Right forelimb (tissue), 1 donor: ENCODE data around the gene HLA-DPA1.

Experiments used
- DNase-seq: peaks from one replicate; pipeline ENCODE4 v3.0.0-alpha.2; 2018

HLA-DPA1 gene

DNA sequence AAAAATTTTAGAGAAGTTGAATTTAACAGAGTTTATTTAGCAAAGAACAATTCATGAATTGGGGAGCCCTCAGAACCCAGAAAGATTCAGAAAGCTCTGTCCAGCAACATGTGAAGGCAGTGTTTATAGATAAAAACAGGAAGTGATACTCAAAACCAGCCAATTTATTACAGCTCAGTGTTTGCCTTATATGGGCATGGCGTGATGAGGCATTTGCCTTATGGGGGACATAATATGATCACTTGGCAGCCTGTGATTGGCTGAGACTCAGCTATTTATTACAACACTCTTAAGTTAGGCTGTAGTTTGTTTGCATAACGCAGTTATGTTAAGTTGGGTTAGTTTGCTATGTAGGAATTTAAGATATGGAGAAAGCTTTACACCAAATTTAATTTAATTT lies 11.5 kb downstream of the HLA-DPA1 start:
- DNase-seq = no peak

DNA sequence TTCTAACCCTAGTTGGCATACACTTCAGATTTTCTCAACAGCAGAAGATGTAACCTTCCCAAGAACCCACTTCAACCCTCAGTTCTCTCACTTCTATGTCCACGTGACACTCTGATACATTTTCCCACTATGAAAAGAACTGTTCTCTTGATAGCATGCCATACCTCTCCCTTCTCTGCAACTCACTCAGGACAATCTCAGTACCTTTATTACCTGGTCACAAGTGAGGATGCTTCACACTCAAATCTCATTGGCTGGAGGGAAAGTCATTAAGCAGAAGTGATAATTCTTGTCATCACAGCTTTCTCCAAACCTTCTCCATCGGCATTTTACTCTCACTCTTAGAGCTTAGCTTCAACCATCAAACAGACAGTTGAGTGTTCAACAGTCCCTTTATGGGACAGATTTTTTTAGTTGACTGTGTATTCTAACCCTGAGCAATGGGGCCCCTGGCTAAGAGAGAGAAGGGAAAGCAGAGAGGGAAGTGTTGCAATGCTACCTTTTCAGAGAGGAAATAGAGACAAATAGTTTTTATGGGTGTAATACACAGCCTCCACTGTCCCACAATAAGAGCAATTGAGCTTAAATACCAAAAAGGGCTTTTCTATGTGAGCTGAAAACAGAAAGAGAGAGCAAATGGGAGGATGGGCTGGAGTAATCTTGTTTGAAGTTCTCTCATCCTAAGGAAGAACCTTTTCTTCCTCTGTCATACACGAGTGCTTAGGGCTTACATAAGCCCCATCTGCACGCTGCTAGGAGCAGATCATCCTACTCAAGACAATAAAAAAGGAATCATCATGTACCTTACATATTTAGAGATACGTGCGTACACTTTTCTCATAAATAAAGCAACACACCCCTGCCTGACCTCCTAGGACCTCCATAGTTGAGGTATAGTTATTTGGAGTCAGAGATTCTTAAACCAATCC lies 16.0 kb downstream of the HLA-DPA1 start:
- DNase-seq = no peak

DNA sequence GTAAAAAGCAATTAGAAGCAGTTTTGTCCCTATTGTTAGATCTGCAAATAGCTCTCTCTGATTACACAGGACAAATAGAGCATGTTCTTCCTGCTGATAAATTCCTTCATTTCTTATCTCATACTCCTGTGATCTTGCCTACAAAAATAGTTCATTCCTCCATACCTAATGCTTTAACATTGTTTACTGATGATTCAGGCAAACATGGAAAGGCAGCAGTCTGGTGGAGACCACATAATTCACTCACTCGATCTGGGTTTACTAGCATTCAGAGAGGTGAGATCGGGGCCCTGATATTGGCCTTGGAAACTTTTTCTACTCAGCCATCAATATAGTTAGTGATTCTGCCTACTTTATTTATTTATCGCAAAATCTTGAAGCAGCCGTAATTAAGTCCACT lies 20.2 kb downstream of the HLA-DPA1 start:
- no peak for DNase-seq

DNA sequence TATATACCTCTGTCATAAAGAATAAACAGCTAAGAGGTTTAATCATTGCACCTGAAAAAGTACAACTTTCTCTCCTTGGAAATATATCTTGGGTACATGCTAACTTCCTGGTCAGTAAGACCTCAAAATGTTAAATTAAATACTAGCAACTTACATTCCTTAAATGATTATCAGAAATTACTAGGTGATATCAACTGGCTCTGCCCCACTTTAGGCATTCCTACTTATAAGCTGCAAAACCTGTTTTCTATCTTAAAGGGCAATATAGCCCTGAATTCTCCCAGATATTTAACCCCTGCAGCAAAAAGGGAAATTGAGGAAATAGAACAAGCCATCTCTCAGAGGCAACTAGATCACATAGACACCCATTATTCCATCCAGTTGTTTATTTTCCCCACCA lies 20.8 kb downstream of the HLA-DPA1 start:
- no peak for DNase-seq

DNA sequence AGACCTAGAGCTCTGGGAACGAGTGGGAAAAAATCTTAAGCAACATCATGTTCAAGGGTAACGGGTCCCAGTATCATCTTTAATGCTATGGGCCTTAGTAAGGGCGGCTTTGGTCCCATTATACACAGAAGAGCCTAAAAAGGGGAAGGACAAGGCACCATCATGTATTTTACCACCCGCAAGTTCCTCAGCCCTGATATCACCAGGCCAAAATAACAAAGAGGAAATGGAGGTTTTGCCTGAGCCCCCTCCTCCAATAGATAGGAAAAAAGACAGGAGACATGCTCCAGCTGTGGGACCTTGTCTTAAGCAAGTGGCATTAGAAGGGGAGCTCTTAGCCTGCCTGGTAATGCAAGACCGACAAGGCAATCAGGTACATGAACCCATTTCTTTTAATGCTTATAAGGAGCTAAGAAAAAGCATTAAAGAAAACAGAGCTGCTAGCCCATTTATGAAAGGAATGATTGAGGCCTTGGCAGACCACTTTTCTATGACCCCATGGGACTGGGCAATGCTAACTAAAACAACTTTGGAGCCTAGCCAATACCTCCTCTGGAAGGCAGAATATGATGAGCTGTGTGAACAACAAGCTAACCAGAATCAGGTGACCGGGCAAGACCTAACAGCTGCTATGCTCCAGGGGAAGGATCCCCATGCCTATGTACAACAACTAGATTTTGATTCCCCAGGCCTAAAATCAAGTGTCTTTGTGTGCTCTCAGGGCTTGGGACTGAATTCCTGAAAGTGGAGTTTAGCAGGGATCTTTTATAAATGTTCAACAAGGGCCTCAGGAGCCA lies 23.2 kb downstream of the HLA-DPA1 start:
- DNase-seq = no peak

DNA sequence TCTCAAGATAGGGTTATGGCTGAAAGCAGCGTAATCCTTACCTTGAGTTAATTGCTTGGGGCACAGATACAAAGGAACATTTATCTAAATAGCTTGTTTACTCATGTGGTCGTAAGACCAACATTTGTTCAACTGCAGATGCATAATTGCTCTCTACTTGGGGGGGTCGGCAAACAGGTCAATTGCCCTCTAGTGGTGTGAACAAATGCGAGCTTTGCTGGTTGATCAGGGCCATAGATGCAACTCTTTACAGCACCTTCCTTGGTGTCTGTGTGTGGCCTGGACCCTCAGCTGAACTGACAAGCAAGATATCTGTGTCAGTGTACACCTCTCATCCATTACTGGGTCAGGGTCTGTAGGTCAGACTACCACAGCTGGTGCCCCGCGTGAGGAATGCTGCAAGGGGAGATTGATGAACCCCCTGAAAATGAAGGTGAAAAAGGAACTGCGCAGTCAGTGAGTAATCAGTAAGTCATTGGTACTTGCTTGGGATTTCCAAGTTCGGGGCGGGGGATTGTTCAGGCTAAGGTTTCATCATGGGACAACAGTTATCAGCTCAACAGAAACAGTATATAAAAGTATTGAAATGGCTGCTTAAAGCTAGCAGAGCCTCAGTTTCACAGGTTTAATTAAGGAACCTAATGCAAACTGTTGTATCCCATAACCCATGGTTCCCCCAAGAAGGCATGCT lies 24.0 kb downstream of the HLA-DPA1 start:
- no peak for DNase-seq

DNA sequence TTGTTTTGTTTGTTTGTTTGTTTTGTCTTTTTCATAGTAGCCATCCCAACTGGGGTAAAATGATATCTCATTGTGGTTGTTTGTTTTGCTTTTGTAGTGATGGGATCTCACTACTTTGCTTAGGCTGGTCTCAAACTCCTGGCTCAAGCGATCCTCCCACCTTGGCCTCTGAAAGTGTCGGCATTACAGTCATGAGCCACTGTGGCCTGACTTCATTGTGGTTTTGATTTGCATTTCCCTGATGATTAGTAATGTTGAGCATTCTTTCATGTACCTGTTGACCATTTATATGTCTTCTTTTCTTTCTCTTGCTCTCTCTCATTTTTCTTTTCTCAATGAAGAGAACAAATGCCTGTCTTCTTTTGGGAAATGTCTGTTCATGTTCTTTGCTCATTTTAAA lies 33.3 kb downstream of the HLA-DPA1 start:
- DNase-seq = no peak

DNA sequence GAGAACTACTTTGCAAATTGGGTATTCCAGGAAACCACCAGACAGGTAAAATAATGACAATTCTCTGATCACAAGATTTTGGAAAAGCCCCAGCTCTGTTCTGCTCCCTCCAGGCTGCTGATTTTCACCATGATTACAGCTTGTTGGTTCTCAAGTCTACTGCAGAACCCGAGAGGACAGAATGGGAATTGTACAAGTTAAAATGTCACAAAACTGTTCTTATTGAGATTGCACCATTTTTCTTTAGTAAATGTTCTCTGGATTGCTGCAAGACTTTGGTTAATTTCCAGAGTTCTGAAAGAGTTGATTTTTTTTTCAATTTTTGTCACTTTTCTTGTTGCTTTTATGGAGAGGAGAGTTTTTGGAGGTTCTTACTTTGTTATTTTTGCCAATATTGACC lies 36.9 kb downstream of the HLA-DPA1 start:
- no peak for DNase-seq

DNA sequence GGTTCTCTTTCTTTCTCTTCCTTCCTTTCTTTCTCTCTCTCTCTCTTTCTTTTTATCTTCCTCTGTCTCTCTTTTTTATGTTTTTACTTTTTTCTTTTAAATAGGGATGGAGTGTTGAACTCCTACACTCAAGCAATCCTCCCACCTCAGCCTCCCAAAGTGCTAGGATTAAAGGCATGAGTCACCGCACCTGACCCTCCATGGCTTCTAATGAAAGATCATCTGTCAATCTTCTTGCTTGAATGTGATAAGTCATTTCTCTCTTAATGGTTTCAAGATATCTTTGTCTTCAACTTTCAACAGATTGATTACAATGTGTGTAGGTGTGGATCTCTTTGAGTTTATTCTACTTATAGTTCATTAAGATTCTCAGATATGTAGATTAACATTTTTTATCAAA lies 38.9 kb downstream of the HLA-DPA1 start:
- DNase-seq = no peak

DNA sequence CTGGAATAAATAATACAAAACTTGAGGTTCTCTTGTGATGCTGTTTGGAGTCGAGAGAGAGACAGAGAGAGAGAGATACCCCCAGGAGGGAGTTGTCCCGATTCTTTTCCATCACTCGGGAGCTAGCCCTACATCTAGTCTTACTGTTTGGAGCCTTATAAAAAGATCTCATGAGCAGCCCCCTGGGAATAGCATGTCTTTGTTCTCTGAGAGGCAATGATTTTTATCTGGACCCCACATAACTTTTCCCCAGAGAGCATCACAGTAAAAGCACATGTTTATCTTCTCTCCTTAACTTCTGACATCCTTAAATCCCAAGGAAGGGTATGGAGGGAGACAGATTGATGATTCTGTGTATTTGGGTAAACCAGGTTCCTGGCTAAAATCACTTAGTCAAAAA lies 43.2 kb downstream of the HLA-DPA1 start:
- no peak for DNase-seq

DNA sequence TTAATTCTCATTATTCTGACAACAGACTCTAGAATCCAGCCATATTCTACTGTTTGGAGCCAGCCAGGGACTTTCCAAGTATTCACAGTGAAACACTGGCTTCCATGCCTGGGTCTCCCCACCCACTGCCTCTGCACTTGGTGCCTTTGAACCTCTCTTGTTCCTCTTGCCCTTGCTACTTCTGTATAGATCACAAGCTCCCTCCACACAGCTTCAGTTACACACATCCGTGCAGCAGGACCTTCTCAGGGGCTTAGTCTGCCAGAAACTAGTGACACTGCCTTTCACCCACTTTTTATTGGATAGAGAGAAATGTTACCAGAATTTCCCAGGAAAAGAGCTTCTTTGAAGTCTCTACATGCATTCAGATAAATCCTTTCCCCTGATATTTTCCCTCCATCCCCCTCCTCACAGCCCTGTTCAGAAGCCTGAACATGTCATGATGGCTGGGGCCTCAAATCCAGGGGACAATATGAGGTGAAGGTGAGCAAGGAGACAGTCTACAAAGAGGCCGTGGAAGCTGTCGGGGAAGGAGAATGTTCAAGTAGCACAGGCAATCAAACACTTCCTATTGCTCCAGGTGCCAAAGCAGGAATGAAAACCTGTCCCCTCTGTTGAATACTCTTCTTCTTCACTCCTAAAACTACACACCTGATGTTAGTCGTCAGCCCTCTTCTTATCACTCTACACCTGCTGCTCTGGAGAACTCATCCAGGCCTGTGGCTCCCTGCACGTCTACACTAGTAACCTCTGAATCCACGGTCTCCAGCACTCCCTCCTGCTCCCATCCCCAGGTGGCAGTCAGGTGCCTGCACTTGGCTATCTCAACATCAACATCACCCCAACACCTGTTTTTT lies 43.9 kb downstream of the HLA-DPA1 start:
- no peak for DNase-seq

DNA sequence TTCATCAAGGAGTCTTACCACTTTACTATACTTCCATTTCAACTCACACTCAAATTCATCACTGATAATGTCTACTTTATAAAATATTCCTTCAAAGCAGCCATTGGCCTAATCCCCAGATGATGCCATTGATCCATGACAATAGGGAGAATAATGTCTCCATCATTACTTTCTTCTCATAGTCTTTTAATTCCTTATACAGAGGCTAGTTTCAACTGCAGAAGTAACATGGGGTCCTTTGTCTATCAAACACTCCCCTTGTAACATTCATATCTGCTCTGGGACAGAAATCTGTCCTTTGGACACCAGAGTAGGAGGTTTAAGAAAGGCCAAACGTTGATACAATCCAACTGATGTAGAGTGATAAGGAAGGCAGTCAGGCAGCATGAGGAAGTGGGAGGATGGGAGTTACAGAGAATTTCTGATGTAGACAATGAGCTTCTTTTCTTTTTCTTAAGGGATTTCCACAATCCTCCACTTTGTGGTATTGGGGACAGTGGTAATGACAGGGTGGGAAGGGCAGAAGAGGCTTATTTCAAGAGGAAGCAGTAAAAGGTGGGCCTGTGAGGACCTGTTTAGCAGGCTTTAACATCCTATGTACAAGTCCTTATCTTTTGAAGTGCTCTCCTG lies 45.1 kb downstream of the HLA-DPA1 start:
- no peak for DNase-seq

DNA sequence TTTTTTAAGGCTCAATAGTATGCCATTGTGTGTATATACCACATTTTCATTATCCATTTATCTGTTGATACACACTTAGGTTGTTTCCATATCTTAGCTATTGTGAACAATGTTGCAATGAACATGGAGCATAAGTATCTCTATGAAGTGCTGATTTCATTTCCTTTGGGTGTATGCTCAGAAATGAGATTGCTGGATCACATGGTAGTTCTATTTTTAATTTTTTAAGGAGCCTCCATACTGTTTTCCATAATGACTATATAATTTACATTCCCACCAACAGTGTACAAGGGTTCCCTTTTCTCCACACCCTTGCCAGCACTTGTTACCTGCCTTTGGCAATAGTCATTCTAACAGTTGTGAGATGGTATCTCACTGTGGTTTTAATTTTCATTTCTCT lies 48.9 kb downstream of the HLA-DPA1 start:
- no peak for DNase-seq

DNA sequence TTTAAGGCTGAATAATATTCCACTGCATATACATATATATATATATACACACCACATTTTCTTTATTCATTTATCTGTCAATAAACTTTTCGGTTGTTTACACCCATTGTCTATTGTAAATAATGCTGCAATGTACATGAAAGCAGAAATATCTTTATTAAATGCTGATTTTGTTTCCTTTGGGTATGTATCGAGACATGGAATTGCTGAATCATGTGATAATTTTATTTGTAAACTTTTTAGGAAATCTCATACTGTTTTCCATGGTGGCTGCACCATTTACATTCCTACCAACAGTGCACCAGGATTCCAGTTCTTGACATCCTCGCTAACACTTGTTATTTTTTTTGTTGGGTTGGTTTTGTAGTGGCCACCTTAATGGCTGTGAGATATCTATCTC lies 49.9 kb downstream of the HLA-DPA1 start:
- no peak for DNase-seq

DNA sequence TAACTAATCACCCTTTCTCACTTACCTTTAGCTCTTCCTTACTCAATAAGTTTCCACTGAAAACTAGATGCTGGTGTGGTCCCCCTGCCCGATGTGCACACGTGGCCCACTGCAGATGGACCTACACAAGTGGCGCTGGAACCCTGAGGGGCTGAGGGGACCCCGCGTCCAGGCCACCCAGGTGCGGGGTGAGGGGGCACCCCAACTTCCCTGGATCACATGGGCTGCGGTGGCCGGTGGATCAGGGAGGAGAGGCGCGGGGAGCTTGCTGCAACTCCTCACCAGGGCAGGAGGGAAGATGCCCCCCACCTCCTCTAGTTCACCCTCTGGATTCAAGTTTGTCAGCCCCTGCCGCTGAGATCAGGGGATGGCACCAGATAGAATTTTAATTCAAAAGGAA lies 51.5 kb downstream of the HLA-DPA1 start:
- no peak for DNase-seq

DNA sequence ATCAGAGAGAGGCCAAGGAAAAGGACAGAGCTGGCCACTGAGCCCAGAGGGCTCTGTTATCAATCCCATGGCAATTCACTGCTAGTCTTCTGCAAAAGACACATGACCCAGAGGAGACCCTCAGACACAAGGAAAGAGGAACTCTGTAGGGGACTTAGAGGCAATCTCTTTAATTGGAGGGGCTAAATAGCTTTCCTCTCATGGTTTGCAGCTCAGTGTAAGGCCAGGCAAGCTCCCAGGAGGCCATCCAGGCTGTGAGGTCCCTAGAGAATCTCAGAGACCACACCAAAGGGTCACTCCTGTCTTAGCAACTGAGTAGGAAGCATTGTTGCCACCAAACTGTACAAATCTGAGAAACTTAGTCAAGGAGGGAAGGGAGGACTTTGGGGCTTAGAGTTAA lies 54.1 kb downstream of the HLA-DPA1 start:
- no peak for DNase-seq

DNA sequence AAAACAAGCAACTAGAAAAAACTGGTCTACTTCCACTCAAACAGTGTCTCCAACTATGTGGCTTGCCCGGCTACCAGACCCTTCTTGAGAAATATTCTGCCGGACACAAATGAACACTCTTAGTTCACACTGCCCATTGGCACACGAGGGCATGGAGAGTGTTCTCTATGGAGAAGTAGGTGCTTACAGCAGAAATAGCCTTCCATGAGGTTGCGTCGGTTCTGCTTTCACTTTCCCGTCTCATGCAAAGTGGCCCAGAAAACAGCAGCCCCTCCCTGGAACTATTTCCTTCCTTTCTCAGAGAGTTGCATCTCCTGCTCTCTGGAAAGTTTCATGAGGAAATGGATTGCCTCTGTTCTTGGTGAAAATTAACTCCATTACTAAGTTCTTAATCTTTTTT lies 54.5 kb downstream of the HLA-DPA1 start:
- DNase-seq = no peak

DNA sequence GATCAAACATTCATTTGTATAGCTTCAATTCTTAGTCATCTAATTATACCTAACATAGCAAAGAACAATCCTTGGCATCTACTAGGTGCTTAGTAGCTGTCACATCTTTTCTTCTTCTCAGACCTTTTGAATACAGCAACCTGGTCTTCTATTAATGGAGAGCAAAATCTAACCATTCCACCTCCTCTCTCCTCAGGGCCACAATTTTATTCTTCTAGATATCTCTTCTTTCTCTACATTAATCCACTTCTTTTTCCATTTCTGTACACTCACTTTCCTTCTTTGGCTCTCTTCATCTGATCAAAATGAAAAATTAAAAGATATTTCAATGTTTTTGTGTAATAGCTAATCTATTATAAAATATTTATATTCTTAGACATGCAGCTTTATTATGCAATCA lies 55.0 kb downstream of the HLA-DPA1 start:
- DNase-seq = no peak

DNA sequence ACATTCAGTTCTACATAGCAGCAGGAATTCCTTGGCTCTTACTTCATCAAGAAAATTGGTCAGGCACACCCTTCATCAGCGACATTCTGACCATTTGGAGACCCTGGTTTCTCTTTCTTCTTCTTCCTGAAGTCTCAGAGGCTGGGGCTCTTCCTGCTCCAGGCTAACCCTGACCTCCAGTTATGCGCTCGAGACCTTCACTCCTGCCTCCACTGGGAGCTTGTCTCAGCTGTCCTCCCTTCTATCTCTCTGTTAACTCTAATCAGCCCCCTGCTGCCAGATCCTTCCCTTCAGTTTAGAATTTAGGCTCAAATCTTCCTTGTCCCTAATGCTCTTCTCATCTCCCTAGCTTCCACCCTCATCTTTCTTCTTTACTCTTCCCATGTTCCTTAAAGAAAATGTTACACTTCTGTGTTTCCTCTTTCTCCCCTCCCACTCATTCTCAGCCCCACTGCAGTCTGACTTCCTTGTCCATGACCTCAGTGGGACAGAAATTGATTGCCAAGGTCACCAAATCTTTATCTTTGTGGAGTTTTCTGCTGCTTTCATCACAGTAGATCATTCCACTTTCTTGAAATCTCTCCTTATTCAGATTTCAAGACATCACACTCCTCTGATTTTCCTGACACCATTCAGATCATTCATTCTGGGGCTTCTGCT lies 55.6 kb downstream of the HLA-DPA1 start:
- DNase-seq = no peak

DNA sequence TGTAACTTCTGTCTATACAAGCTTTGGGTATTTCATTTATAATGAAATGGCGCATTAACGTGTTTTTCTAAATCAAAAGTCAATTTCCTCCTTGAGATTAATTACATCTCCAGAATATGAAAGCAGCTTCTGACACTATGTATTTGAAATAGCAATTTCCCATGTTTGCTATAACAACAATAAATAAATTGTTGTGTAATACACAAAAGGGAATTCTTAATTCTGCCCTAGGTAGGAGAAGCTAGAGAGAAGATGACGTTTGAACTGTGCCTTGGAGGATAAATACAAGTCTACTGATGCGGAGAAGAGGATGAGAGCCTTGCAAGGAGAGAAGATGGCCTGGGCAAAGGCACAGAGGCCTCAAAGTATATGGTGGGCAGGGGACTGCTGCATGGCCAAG lies 56.4 kb downstream of the HLA-DPA1 start:
- no peak for DNase-seq

DNA sequence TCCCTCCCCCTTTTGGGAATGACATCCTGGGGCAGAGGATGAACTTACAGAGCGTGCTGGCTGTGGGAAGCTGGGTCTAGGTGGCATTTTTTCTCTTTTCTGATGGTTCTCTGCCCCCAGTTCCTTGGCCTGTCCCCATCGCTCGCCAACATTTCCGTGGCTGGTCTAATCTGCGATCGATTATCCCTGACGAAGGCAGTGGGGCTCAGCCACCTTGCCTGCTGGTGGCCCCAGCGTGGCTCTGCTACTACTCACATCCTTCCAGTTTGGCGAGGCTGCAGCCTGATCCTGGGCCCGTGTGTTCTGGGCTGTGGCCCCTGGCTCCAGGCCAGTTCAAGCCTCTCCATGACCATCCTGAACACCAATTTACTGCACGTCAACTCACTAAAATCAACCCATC lies 57.7 kb downstream of the HLA-DPA1 start:
- no peak for DNase-seq
